Medulla oblongata (tissue), 1 donor: ENCODE results near the gene DOHH.

Experiments used
- DNase-seq: peaks from one replicate; pipeline ENCODE4 v3.0.0-alpha.2; 2015; ENCODE audit errors: extremely low spot score

The DOHH gene

GRCh38 chr19:3441986-3442329 lies 58.5 kb downstream of the DOHH start:
- no peak for DNase-seq

- no peak for DNase-seq
Observed at GRCh38 chr19:3441089-3441985, 59.1 kb downstream of the DOHH start.
